NCI-H1092 (cell line): ENCODE measurements around the gene IRS4.

ENCODE experiments used
- DNase-seq: peaks from one replicate; lab custom pipeline; 2025; lab: John Stamatoyannopoulos, UW

Gene IRS4

GRCh38 chrX:108736509-108737479 is at the start of gene IRS4:
IRS4 (minus strand) TSS chrX:108736563.
- DNase-seq = no peak

GRCh38 chrX:108772549-108772948 is 36.2 kb upstream of the IRS4 start:
- DNase-seq = no peak

- DNase-seq = no peak
These were observed 27.2 kb upstream of the IRS4 start for GRCh38 chrX:108763559-108763958.

- no peak for DNase-seq
These were observed 4.0 kb upstream of the IRS4 start for GRCh38 chrX:108740299-108740774.

GRCh38 chrX:108737754-108738153 is 1.4 kb upstream of the IRS4 start:
- DNase-seq = no peak

GRCh38 chrX:108735679-108736508 is 469 bp downstream of the IRS4 start:
- DNase-seq = no peak

- no peak for DNase-seq
These were observed 1.2 kb downstream of the IRS4 start for GRCh38 chrX:108735091-108735678.

- no peak for DNase-seq
These were observed 1.9 kb downstream of the IRS4 start for GRCh38 chrX:108734426-108734825.

- DNase-seq = no peak
These were observed 3.6 kb downstream of the IRS4 start for GRCh38 chrX:108732630-108733321.

- DNase-seq = no peak
These were observed 5.2 kb downstream of the IRS4 start for GRCh38 chrX:108731153-108731552.

- no peak for DNase-seq
These were observed 9.6 kb downstream of the IRS4 start for GRCh38 chrX:108726748-108727147.

- DNase-seq = no peak
These were observed 13.8 kb downstream of the IRS4 start for GRCh38 chrX:108722561-108722960.

GRCh38 chrX:108712886-108713285 is 23.5 kb downstream of the IRS4 start:
- no peak for DNase-seq

- DNase-seq = no peak
These were observed 31.5 kb downstream of the IRS4 start for GRCh38 chrX:108704839-108705238.

GRCh38 chrX:108702530-108702929 is 33.8 kb downstream of the IRS4 start:
- no peak for DNase-seq

GRCh38 chrX:108701633-108702032 is 34.7 kb downstream of the IRS4 start:
- no peak for DNase-seq

- DNase-seq = no peak
These were observed 37.0 kb downstream of the IRS4 start for GRCh38 chrX:108699368-108699767.

GRCh38 chrX:108696690-108697089 is 39.7 kb downstream of the IRS4 start:
- no peak for DNase-seq
